GM19193 (cell line): Measurements from ENCODE around the gene DNAJC16.

Experiments
- POLR2A ChIP-seq: IDR thresholded peaks from 4 replicates; pipeline ENCODE4 v1.6.1; 2011; ENCODE audit not compliant: insufficient read depth, insufficient read length; ENCODE audit errors: extremely low read depth

Gene DNAJC16

GRCh38 chr1:15605398-15606383 lies 79.0 kb downstream of the DNAJC16 start:
- no peak for TF ChIP-seq POLR2A

GRCh38 chr1:15609631-15610030 lies 83.0 kb downstream of the DNAJC16 start:
- no peak for TF ChIP-seq POLR2A

- TF ChIP-seq POLR2A = no peak
These were observed 83.5 kb downstream of the DNAJC16 start for GRCh38 chr1:15610167-15610566.

GRCh38 chr1:15616373-15617172 lies 89.9 kb downstream of the DNAJC16 start:
- TF ChIP-seq POLR2A = no peak

GRCh38 chr1:15617173-15618076 lies 90.8 kb downstream of the DNAJC16 start, which contains the start of gene DDI2:
TSS of gene DDI2 (plus strand) at chr1:15617458. CDS start at chr1:15617671, 213 bp downstream.
- TF ChIP-seq POLR2A = peak; percentile 90

- no peak for TF ChIP-seq POLR2A
These were observed 91.5 kb downstream of the DNAJC16 start for GRCh38 chr1:15618077-15618654.

GRCh38 chr1:15618655-15619525 lies 92.2 kb downstream of the DNAJC16 start:
- no peak for TF ChIP-seq POLR2A

- no peak for TF ChIP-seq POLR2A
These were observed 93.5 kb downstream of the DNAJC16 start for GRCh38 chr1:15620155-15620545.

- TF ChIP-seq POLR2A = no peak
These were observed 94.4 kb downstream of the DNAJC16 start for GRCh38 chr1:15620902-15621682.

- TF ChIP-seq POLR2A = no peak
These were observed 95.3 kb downstream of the DNAJC16 start for GRCh38 chr1:15621975-15622374.

GRCh38 chr1:15622712-15623373 lies 96.2 kb downstream of the DNAJC16 start:
- TF ChIP-seq POLR2A = no peak

GRCh38 chr1:15623435-15623834 lies 96.8 kb downstream of the DNAJC16 start:
- no peak for TF ChIP-seq POLR2A

GRCh38 chr1:15624133-15624714 lies 97.6 kb downstream of the DNAJC16 start:
- no peak for TF ChIP-seq POLR2A
